Measurements from ENCODE around the gene CNTN4. TPM values are rescaled to one million over a fixed set of nuclear protein-coding genes. Genes with fewer than 3 reads are reported as not detected.

CNTN4 gene
- total RNA-seq, 1 experiment from 2014 or later, result 2.9 TPM

DNA sequence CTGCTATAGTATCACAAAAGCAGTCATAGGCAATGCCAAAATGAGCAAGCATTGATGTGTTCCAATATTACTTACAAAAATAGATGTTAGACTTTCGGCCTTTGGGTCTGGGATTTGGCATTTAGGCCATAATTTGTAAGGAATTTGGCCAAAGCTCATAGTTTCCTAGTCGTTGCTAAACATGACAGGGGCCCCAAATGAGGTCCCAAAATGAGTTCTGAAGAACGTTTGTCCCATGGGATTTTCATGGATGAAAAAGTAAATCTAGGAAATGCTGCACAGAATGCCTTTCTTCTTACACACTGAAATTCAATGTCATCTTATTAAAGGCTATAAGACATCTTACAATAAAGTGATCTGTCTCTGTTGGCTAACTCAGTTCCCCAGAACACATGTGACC lies 456.0 kb downstream of the CNTN4 start:
- H3K4me1 Mint-ChIP-seq (ENCODE audit: low read depth, unreplicated experiment), result no peaks in the 10 kb centered on the region
- CTCF ChIA-PET, result no interaction called here
- H3K36me3 Mint-ChIP-seq (ENCODE audit: insufficient read depth, unreplicated experiment), result no peaks in the 10 kb centered on the region
- H3K27me3 Mint-ChIP-seq (ENCODE audit: unreplicated experiment), result no peaks in the 10 kb centered on the region
- DNase-seq, result no peak
- intact Hi-C loops (cut with micrococcal nuclease; ENCODE audit: unreplicated experiment), result no loop called here
- BruUV-seq (replicated peaks), result no TSS peak
- TF ChIP-seq, protein P1, sequence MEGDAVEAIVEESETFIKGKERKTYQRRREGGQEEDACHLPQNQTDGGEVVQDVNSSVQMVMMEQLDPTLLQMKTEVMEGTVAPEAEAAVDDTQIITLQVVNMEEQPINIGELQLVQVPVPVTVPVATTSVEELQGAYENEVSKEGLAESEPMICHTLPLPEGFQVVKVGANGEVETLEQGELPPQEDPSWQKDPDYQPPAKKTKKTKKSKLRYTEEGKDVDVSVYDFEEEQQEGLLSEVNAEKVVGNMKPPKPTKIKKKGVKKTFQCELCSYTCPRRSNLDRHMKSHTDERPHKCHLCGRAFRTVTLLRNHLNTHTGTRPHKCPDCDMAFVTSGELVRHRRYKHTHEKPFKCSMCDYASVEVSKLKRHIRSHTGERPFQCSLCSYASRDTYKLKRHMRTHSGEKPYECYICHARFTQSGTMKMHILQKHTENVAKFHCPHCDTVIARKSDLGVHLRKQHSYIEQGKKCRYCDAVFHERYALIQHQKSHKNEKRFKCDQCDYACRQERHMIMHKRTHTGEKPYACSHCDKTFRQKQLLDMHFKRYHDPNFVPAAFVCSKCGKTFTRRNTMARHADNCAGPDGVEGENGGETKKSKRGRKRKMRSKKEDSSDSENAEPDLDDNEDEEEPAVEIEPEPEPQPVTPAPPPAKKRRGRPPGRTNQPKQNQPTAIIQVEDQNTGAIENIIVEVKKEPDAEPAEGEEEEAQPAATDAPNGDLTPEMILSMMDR (IDR thresholded peaks at IDR 0.05; ENCODE audit: unreplicated experiment), result no peak
- no peak overlapping the region for H3K27ac Mint-ChIP-seq (ENCODE audit: unreplicated experiment)
- H3K4me3 Mint-ChIP-seq (ENCODE audit: low read depth, unreplicated experiment), result no peak overlapping the region
- peaks cover 12% of the 10 kb centered on the region for H3K9me3 Mint-ChIP-seq (ENCODE audit: low read depth, unreplicated experiment)

GRCh38 chr3:2558796-2559195 lies 460.1 kb downstream of the CNTN4 start:
- intact Hi-C loops (cut with micrococcal nuclease; ENCODE audit: unreplicated experiment), result no loop called here
- no TSS peak for BruUV-seq (replicated peaks)
- H3K4me1 Mint-ChIP-seq (ENCODE audit: low read depth, unreplicated experiment), result no peaks in the 10 kb centered on the region

GRCh38 chr3:2567451-2567850 lies 468.8 kb downstream of the CNTN4 start:
- H3K27me3 Mint-ChIP-seq (ENCODE audit: unreplicated experiment), result no peaks in the 10 kb centered on the region
- H3K27ac Mint-ChIP-seq (ENCODE audit: unreplicated experiment), result no peak overlapping the region
- peaks cover 2% of the 10 kb centered on the region for H3K9me3 Mint-ChIP-seq (ENCODE audit: low read depth, unreplicated experiment)
- H3K4me1 Mint-ChIP-seq (ENCODE audit: low read depth, unreplicated experiment), result no peaks in the 10 kb centered on the region
- TF ChIP-seq, protein P1 (IDR thresholded peaks at IDR 0.05; ENCODE audit: unreplicated experiment), result no peak
- DNase-seq, result no peak
- CTCF ChIA-PET, result no interaction called here
- no peaks in the 10 kb centered on the region for H3K36me3 Mint-ChIP-seq (ENCODE audit: insufficient read depth, unreplicated experiment)
- no peak overlapping the region for H3K4me3 Mint-ChIP-seq (ENCODE audit: low read depth, unreplicated experiment)
- intact Hi-C loops (cut with micrococcal nuclease; ENCODE audit: unreplicated experiment), result no loop called here
- no TSS peak for BruUV-seq (replicated peaks)

More at GRCh38 chr3:2558796-2559195, 460.1 kb downstream of the CNTN4 start:
- no peak for DNase-seq
- TF ChIP-seq, protein P1 (IDR thresholded peaks at IDR 0.05; ENCODE audit: unreplicated experiment), result no peak
- no peak overlapping the region for H3K27ac Mint-ChIP-seq (ENCODE audit: unreplicated experiment)
- H3K4me3 Mint-ChIP-seq (ENCODE audit: low read depth, unreplicated experiment), result no peak overlapping the region
- no peaks in the 10 kb centered on the region for H3K27me3 Mint-ChIP-seq (ENCODE audit: unreplicated experiment)
- H3K9me3 Mint-ChIP-seq (ENCODE audit: low read depth, unreplicated experiment), result peaks cover 3% of the 10 kb centered on the region
- H3K36me3 Mint-ChIP-seq (ENCODE audit: insufficient read depth, unreplicated experiment), result no peaks in the 10 kb centered on the region
- CTCF ChIA-PET, result no interaction called here

DNA sequence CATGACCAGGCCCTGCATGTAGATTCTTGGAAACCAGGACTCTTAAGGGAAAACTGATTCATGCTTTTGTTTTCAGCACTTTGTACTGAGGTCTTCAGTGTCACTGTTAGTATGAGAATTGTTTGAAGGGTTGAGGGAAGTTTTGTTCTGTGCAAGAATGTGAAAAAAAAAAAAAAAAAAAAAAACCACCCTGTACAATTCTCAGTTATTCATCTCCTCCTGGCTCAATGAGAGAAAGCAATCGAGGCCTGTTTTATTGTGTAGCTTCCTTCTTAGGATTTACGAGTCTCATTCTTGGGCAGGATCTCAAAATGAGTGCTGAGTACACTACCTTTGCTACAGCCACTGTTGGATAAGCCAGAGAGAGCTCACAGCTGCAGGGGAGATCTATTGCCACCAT lies 469.5 kb downstream of the CNTN4 start:
- DNase-seq, result no peak
- TF ChIP-seq, protein P1 (IDR thresholded peaks at IDR 0.05; ENCODE audit: unreplicated experiment), result no peak
- Mint-ChIP-seq H3K27me3 (ENCODE audit: unreplicated experiment) (no peaks in the 10 kb centered on the region), H3K27ac (ENCODE audit: unreplicated experiment) (no peak overlapping the region), H3K4me1 (ENCODE audit: low read depth, unreplicated experiment) (no peaks in the 10 kb centered on the region), H3K36me3 (ENCODE audit: insufficient read depth, unreplicated experiment) (no peaks in the 10 kb centered on the region), H3K9me3 (ENCODE audit: low read depth, unreplicated experiment) (peaks cover 3% of the 10 kb centered on the region), H3K4me3 (ENCODE audit: low read depth, unreplicated experiment) (no peak overlapping the region)
- BruUV-seq (replicated peaks), result no TSS peak
- intact Hi-C loops (cut with micrococcal nuclease; ENCODE audit: unreplicated experiment), result no loop called here
- CTCF ChIA-PET, result no interaction called here
